ENCODE data around the gene RNF169. TPM values are rescaled to one million over a fixed set of nuclear protein-coding genes. Genes with fewer than 3 reads are reported as not detected.
"Not testable (repeated sequence)": the region's sequence is repeated elsewhere in the genome, so short reads cannot be mapped to it uniquely, and the experiment has no call there.

RNF169 gene
- total RNA-seq, 3 donors from 2014 or later: 12.5 to 22.0 (median 14.0) TPM

DNA sequence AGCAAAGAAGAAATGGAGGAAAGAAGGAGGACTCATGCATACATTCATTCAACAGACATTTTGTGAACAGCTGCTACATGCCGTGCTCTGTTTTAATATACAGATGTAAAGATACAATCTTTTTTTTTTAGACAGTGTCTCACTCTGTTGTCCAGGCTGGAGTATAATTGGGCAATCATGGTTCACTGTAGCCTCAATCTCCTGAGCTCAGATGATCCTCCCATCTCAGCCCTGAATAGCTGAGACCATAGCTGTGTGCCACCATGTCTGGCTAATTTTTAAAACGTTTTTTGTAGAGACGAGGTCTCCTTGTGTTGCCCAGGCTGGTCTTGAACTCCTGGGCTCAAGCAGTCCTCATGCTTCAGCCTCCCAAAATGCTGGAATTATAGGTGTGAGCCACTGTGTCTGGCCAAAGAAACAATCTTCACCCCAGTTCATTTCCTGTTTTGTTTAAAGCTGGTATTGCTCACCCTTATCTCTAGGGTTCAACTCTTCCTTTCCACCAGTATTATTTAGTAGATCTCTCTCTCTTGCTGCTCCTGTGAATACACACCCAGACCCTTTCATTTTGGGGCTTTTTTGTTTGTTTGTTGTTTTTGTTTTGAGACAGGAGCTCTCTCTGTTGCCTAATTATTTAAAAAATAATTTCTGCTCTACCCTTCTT lies 69.8 kb downstream of the RNF169 start:
- Histone ChIP-seq H3K4me3 (no peak overlapping the region), H3K36me3 (ENCODE audit: low read depth) (no peaks in the 10 kb centered on the region), H3K4me1 (ENCODE audit: low read depth) (no peaks in the 10 kb centered on the region), H3K9me3 (no peaks in the 10 kb centered on the region)
- TF ChIP-seq, protein P1, sequence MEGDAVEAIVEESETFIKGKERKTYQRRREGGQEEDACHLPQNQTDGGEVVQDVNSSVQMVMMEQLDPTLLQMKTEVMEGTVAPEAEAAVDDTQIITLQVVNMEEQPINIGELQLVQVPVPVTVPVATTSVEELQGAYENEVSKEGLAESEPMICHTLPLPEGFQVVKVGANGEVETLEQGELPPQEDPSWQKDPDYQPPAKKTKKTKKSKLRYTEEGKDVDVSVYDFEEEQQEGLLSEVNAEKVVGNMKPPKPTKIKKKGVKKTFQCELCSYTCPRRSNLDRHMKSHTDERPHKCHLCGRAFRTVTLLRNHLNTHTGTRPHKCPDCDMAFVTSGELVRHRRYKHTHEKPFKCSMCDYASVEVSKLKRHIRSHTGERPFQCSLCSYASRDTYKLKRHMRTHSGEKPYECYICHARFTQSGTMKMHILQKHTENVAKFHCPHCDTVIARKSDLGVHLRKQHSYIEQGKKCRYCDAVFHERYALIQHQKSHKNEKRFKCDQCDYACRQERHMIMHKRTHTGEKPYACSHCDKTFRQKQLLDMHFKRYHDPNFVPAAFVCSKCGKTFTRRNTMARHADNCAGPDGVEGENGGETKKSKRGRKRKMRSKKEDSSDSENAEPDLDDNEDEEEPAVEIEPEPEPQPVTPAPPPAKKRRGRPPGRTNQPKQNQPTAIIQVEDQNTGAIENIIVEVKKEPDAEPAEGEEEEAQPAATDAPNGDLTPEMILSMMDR (IDR thresholded peaks at IDR 0.05): no peak
- intact Hi-C loops (cut with DNase I, micrococcal nuclease): no loop called here
- no peak for DNase-seq
- no peak for ATAC-seq

DNA sequence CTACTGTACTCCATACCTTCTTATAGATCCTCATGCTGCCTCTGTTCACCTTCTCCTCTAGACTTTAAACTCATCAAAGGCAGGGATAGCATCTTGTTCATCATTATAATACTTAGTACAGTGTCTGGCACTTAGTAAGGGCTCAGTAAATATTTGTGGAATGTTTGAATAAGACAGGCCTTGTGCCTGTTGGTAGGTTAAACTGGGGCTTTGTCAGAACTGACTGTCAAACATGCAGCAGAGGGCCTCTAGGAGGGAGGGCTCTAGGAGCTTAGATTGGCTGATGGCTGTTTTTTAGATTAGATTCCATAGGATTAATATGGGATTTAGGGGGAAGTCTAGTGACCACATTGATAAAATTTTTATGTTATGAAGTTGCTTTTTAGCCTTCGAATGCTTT lies 70.8 kb downstream of the RNF169 start:
- TF ChIP-seq, protein P1 (IDR thresholded peaks at IDR 0.05): no peak
- Histone ChIP-seq H3K4me1 (ENCODE audit: low read depth) (no peaks in the 10 kb centered on the region), H3K9me3 (peaks cover 7% of the 10 kb centered on the region), H3K4me3 (no peak overlapping the region), H3K36me3 (ENCODE audit: low read depth) (no peaks in the 10 kb centered on the region)
- no peak for DNase-seq
- intact Hi-C loops (cut with DNase I, micrococcal nuclease): no loop called here
- no peak for ATAC-seq

DNA sequence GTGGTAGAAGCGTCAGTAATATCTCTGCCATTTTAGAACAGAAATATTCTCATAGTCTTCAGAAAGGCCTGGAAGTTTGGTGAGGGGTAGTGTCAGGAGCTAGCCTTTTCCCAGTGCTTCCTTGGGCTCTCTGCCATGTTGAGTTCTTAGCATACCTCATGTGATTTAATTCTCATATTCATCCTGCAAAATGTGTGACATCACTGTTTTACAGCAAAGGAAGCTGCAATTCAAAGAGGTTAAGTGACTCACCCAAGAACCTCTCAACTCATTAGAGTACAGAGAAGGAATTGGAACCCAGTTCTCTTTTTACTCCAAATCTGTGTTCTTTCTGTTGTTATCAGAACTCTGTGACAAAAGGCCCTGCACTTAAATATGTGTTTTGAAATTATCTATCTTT lies 72.1 kb downstream of the RNF169 start:
- no peaks in the 10 kb centered on the region for H3K36me3 ChIP-seq (ENCODE audit: low read depth)
- peaks cover 10% of the 10 kb centered on the region for H3K9me3 ChIP-seq
- no peaks in the 10 kb centered on the region for H3K4me1 ChIP-seq (ENCODE audit: low read depth)
- ATAC-seq (no peak), DNase-seq (no peak)
- H3K4me3 ChIP-seq: no peak overlapping the region
- intact Hi-C loops (cut with DNase I, micrococcal nuclease): no loop called here
- TF ChIP-seq, protein P1 (IDR thresholded peaks at IDR 0.05): no peak

DNA sequence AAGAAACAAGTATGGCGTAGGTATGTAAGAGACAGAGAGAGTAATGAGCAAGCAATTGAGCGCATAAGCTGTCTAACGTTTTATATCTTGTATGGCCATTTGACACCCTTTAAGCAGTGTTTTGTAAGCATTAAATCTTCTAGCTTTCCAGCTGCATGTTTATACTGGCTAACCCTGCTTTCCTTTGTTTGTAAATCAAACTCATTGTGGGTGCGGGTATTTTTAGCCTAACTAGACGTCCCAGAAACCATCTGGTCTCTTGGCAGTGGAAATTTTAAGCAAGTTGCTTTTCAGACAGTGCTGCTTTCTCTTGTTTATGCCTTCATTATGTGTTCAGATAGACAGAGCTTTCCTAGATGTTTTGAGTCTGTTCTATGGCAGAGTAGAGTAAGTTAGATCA lies 73.5 kb downstream of the RNF169 start:
- Histone ChIP-seq H3K9me3 (peaks cover 20% of the 10 kb centered on the region), H3K4me3 (no peak overlapping the region), H3K4me1 (ENCODE audit: low read depth) (no peaks in the 10 kb centered on the region), H3K36me3 (ENCODE audit: low read depth) (no peaks in the 10 kb centered on the region)
- DNase-seq: peak in 1 of 3 donors; percentile 9
- intact Hi-C loops (cut with DNase I, micrococcal nuclease): no loop called here
- TF ChIP-seq, protein P1 (IDR thresholded peaks at IDR 0.05): no peak
- ATAC-seq: peak; percentile 25

DNA sequence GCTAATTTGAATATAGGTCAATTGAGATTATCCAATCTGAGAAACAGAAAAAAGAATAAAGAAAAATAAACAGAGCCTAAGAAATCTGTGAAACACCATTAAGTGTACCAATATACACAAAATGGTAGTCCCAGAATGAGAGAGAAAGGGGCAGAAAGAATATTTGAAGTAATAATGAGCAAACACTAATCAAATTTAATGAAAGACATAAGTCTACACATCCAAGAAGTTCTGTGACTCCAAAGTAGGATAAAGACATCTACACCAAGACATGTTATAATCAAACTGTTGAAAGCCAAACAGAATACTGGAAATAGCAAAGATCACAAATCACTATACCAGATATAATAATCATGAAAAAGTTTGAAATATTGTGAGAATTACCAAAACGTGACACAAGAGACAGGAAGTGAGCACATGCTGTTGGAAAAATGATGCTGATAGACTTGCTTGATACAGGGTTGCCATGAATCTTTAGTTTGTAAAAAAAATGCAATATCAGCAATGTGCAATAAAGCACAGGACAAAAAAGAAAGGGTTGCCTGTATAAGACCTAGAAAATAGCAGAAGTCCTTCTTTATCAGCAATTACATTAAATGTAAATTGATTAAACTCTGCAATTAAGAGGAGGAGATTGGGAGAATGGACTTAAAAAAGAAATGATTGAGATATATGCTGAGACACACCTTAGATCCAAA lies 75.8 kb downstream of the RNF169 start:
- DNase-seq: no peak
- intact Hi-C loops (cut with DNase I, micrococcal nuclease): no loop called here
- Histone ChIP-seq H3K4me3 (no peak overlapping the region), H3K9me3 (peaks cover 22% of the 10 kb centered on the region), H3K4me1 (ENCODE audit: low read depth) (no peaks in the 10 kb centered on the region), H3K36me3 (ENCODE audit: low read depth) (no peaks in the 10 kb centered on the region)
- ATAC-seq: no peak
- TF ChIP-seq, protein P1 (IDR thresholded peaks at IDR 0.05): no peak

DNA sequence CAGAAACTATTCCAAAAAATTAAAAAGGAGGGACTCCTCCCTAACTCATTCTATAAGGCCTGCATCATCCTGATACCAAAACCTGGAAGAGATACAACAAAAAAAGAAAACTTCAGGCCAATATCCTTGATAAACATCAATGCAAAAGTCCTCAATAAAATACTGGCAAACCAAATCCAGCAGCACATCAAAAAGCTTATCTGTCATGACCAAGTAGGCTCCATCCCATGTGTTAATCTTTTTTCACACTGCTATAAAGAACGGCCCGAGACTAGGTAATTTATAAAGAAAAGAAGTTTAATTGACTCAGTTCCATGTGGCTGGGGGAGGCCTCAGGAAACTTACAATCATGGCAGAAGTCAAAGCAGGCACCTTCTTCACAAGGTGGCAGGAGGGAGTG lies 76.9 kb downstream of the RNF169 start:
- not testable (repeated sequence) for ATAC-seq

More for the DNA sequence above, 76.9 kb downstream of the RNF169 start:
- intact Hi-C loops (cut with DNase I, micrococcal nuclease); H3K4me3 ChIP-seq; DNase-seq; H3K36me3 ChIP-seq (ENCODE audit: low read depth); H3K4me1 ChIP-seq (ENCODE audit: low read depth): not testable (repeated sequence)
- peaks cover 22% of the 10 kb centered on the region for H3K9me3 ChIP-seq

All from mucosa of descending colon (tissue), 3 donors.